ENCODE measurements around the gene LRRC57.
"Not testable (repeated sequence)": the region's sequence is repeated elsewhere in the genome, so short reads cannot be mapped to it uniquely, and the experiment has no call there.

Gene LRRC57

GRCh38 chr15:42576776-42577175 lies 28.2 kb upstream of the LRRC57 start:
- no peak for TF ChIP-seq CTCF (IDR thresholded peaks at IDR 0.05; ENCODE audit: insufficient read depth, missing control alignments)
- DNase-seq (ENCODE audit: insufficient read length, low spot score): no peak
- FAIRE-seq: no peak

- TF ChIP-seq CTCF (IDR thresholded peaks at IDR 0.05; ENCODE audit: insufficient read depth, missing control alignments): no peak
- no peak for FAIRE-seq
- DNase-seq (ENCODE audit: insufficient read length, low spot score): no peak
These were observed 27.5 kb upstream of the LRRC57 start for GRCh38 chr15:42576040-42576594.

GRCh38 chr15:42575188-42576039 lies 26.8 kb upstream of the LRRC57 start, which contains the start of gene STARD9:
STARD9 (plus strand) TSS chr15:42575606; CDS start chr15:42575716, 110 bp downstream.
- DNase-seq (ENCODE audit: insufficient read length, low spot score) (peak; percentile 82), FAIRE-seq (no peak)
- no peak for TF ChIP-seq CTCF (IDR thresholded peaks at IDR 0.05; ENCODE audit: insufficient read depth, missing control alignments)

GRCh38 chr15:42558739-42559138 lies 10.1 kb upstream of the LRRC57 start:
- no peak for TF ChIP-seq CTCF (IDR thresholded peaks at IDR 0.05; ENCODE audit: insufficient read depth, missing control alignments)
- no peak for FAIRE-seq
- no peak for DNase-seq (ENCODE audit: insufficient read length, low spot score)

- not testable (repeated sequence) for DNase-seq (ENCODE audit: insufficient read length, low spot score); FAIRE-seq
These were observed 8.1 kb upstream of the LRRC57 start for GRCh38 chr15:42556550-42557207.

- no peak for FAIRE-seq
These were observed 5.0 kb upstream of the LRRC57 start for GRCh38 chr15:42553554-42553953.

More at GRCh38 chr15:42553554-42553953, 5.0 kb upstream of the LRRC57 start:
- no peak for DNase-seq (ENCODE audit: insufficient read length, low spot score)
- TF ChIP-seq CTCF (IDR thresholded peaks at IDR 0.05; ENCODE audit: insufficient read depth, missing control alignments): no peak
